ENCODE results near the gene SYNGR3.

- TF ChIP-seq CTCF (IDR thresholded peaks at IDR 0.05) (no peak), POLR2A (IDR thresholded peaks at IDR 0.05) (no peak)
Measured at GRCh38 chr16:2029350-2029749, 39.6 kb downstream of the SYNGR3 start.

All from esophagus squamous epithelium (tissue), 4 donors.